Stimulated activated naive CD4-positive, alpha-beta T cell treated with Interleukin-2 at 50 U/mL for 16 hours (primary cell): ENCODE results near the gene IFNAR2.
"Not testable (repeated sequence)": the region's sequence is repeated elsewhere in the genome, so short reads cannot be mapped to it uniquely, and the experiment has no call there.

ENCODE experiments used
- DNase-seq: peaks from one replicate; lab custom pipeline; 2025; lab: John Stamatoyannopoulos, UW

Gene IFNAR2

DNA sequence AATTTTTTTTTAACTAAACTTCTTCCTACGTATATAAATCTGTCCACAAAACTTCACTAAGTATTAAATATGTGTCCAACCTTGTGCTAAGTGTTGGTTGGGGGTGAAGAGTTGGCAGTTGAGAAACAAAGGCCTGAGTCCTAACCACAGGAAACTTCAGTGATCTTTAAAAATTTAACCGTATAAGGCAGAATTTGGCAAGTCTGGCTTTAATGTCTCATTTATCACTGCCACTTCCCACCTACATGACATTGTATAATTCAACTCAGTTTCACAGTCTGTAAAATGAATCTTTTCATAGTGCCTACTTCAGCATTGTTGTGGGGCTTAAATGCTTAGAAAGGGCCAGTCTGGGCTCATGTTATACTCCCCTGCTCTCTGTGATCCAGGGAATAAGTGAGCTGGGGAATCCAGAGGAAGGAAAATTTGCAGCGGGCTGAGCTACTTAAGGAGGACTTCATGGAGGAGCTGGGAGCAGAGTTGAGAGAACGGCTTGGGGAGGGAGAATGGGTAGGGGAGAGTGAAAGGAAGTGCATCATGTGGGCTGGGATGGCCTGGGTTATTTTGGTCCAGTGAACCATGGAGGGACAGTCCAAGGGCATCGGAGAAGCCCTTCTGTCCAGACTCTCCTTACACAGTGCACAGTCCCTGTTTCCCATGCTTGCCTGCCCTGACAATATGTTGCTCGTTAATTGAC lies 14.5 kb downstream of the IFNAR2 start:
- DNase-seq, result no peak

DNA sequence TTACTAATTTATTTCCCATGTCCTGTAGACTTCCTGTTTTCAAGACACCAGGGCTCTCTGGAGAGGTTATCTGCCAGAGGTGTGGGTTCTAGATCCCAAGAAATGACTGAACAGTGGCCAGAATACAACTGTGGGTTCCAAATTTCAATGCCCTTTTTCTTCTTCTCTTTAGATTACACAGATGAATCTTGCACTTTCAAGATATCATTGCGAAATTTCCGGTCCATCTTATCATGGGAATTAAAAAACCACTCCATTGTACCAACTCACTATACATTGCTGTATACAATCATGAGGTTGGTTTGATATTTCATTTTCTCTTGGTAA lies 15.0 kb downstream of the IFNAR2 start:
- no peak for DNase-seq

DNA sequence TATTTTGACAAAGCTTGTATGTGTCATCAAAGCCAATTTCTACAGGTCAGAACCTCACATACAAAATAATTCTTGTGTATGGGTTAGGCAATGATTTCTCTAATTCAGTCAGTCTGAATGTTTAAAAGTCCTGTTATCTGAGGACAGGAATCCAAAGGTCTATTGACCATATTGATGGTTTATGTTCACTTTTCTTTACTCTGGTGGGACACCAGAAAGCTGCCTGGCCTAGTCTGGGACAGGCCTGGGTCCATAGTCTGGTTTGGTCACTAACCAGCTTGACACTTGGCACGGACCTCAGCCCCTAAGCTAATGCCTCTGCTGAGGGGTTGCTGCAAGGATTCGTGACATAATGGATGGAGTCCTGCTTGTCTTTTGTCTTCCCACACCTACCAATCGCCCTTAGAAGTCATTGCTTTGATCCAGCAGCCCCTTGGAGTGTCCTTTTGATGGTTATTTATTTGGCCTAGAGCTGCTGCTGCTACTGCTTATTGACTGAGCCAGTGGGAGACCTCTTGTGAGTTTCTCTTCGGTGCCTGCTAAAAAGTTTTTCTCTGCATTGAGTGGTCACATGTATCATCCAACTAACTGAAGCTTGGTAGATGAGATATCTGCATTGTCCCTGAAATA lies 15.7 kb downstream of the IFNAR2 start:
- no peak for DNase-seq

DNA sequence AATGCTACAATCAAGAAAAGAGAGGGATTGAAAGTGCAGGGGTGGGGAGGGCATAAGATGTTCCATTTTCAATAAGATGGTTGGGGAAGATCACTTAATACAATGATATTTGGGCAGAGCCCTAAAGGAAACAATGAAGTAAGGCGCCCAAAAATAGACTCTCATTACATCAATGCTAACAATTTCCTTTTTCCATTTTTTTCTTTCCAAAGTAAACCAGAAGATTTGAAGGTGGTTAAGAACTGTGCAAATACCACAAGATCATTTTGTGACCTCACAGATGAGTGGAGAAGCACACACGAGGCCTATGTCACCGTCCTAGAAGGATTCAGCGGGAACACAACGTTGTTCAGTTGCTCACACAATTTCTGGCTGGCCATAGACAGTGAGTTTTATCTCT lies 16.8 kb downstream of the IFNAR2 start:
- no peak for DNase-seq

GRCh38 chr21:33246963-33247362 lies 17.2 kb downstream of the IFNAR2 start:
- DNase-seq, result no peak

GRCh38 chr21:33247599-33247998 lies 17.9 kb downstream of the IFNAR2 start:
- DNase-seq, result no peak

DNA sequence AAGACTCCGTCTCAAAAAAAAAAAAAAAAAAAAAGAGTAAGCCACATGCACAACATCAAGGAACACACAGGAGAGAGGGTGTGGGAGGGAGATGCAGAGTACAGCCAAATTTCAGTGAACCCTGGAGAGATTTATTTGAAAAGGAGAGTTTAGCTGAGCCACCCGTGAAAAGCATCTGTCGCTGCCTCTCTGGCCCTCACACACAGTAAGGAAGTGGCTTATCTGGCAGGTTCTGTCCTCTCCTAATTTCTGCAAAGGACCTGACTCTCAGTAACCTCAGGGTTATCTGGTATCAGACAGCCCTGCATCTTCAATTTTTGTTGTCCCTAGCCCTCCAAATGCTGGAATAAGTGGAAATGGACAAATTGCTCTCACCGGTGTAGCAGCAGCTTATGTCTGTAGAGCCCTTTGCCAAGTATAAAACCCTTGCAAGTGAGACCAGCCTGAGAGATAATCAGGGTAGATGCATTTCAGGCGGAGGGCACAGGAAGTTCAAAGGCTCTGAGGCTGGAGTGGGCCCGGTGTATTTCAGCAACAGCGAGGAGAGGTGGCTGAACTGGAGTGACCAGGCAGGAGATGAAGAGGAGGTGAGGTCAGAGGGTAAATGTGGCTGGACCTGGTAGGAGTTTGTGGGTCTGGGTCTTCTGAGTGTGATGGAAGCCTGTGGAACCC lies 19.7 kb downstream of the IFNAR2 start:
- DNase-seq, result no peak

DNA sequence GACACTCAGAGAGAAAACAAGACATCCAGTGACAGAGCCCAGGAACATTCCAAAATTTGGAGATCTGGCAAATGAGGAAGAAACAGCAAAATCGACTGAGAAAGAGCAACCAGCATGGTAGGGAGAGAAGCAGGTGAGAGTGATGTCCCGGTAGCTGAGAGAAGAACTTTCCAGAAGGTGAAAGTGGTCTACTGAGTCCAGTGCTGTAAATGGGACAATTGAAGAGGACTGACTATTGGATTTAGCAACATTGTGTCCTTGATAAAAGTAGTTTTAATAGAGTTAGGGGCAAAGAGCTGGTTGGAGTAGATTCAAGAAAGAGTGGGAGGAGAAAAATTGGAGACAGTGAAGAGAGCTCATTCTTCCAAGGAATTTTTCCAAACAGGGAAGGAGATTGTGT lies 21.4 kb downstream of the IFNAR2 start:
- DNase-seq, result no peak

GRCh38 chr21:33253382-33253781 lies 23.6 kb downstream of the IFNAR2 start:
- not testable (repeated sequence) for DNase-seq

DNA sequence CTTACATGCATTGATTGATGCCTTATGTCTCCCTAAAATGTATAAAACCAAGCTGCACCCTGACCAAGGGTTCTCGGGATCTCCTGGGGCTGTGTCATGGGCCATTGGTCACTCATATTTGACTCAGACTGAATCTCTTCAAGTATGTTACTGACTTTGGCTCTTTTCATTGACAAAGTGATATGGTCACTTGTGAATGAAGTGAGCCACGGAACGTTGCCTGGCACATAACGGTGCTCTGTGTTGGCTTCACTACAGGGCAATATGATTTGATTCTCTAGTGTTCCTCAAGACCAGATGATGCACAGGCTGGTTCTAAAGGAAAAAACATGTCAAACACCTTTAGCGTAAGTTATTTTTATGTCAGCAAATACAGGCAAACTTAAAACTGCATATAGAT lies 25.0 kb downstream of the IFNAR2 start:
- DNase-seq, result no peak

GRCh38 chr21:33255404-33255803 lies 25.7 kb downstream of the IFNAR2 start:
- DNase-seq, result no peak

- peak; percentile 19 for DNase-seq
Observed at GRCh38 chr21:33256019-33256418, 26.3 kb downstream of the IFNAR2 start.

DNA sequence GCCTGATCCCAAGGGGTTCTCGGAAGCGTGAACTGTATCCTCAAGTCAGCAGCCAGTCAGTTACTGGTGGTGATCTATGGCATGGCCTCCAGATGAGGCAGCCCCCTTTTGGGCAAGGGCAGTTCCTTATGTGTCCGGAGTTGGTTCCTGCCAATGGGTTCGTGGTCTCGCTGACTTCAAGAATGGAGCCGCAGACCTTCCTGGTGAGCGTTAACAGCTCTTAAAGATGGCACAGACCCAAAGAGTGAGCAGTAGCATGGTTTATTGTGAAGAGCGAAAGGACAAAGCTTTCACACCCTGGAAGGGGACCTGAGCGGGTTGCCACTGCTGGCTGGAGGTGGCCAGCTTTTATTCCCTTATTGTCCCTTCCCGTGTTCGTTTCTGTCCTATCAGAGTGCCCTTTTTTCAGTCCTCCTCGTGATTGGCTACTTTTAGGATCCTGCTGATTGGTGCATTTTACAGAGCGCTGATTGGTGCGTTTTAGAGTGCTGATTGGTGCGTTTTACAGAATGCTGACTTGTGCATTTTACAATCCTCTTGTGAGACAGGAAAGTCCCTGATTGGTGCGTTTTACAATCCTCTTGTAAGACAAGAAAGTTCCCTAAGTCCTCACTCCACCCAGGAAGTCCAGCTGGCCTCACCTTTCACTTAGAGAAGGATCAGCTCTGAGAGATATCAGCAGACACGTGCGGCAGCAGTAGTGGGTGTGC lies 27.5 kb downstream of the IFNAR2 start:
- no peak for DNase-seq

GRCh38 chr21:33258475-33258874 lies 28.7 kb downstream of the IFNAR2 start:
- DNase-seq, result no peak

DNA sequence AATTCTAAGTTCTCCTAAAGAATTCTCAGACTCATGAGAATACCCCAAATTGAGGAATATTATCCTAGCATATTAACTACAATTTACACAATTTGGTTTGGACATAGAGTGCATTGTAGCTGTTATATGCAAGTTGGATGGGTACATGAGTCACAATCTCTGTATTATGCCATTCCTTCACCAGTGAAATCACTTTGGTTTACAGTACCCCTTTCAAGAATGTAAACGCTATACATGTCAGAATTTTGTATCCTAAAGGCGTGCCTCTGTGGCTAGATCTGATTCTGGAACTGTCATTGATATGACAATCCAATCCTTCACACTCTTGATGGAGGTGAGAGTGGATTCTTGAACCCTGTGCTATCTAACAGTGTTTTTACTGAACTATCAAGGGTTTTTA lies 29.7 kb downstream of the IFNAR2 start:
- no peak for DNase-seq

DNA sequence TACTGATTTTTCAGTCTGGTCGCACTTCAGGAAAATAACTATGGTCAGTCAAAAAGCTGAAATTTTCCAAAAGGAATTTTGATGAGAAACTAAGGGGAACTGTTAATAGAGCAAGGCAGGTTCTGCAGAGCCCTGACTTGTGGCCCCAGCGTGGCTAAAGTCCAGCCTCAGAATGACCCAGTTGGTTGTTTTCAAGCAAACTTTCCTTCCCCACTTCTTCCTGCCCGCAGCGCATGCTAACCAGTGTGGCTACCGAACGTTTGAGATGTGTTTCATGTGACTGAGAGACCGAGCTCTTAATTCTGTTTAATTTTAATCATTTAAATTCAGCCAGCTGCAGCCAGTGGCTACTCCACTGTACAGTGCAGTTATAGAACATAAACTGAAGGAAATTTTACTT lies 30.3 kb downstream of the IFNAR2 start:
- no peak for DNase-seq

DNA sequence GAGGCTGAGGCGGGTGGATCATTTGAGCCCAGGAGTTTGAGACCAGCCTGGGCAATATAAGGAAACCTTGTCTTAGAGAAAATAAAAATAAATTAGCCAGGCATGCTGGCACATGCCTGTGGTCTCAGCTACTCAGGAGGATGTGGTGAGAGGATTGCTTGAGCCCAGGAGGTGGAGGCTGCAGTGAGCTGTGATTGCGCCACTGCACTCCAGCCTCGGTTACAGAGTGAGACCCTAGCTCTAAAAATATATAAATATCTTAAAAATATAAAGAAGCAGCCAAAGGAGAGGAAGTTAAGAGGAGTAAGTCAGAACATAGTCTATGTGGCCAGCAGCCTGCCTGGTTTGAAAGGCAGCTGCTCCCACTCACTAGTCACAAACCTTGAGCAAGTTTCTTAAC lies 31.9 kb downstream of the IFNAR2 start:
- no peak for DNase-seq

GRCh38 chr21:33262921-33263320 lies 33.2 kb downstream of the IFNAR2 start:
- no peak for DNase-seq

DNA sequence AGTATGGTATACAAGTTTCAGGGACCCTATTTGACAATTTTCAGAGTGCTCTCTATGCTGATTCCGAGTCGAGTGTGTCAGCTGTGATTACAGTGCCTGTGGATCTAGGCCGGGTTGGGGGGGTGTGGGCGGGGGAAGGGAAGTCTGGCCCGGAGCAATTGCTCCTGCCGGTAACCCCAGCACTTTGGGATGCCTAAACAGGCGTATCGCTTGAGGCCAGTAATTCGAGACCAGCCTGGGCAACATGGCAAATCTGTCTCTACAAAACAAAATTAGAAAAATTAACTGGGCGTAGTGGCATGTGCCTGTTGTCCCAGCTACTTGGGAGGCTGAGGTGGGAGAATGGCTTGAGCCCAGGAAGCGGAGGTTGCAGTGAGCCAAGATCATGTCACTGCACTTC lies 34.8 kb downstream of the IFNAR2 start:
- no peak for DNase-seq

- no peak for DNase-seq
Observed at GRCh38 chr21:33265664-33266049, 35.9 kb downstream of the IFNAR2 start.

GRCh38 chr21:33266050-33266788 lies 36.5 kb downstream of the IFNAR2 start, which contains the start of gene IL10RB:
Gene IL10RB (plus strand): TSS chr21:33266367. CDS start chr21:33266466, 99 bp downstream.
- DNase-seq, result peak; percentile 73

GRCh38 chr21:33266789-33267135 lies 37.0 kb downstream of the IFNAR2 start:
- peak; percentile 25 for DNase-seq
